GM06990 (cell line): ENCODE data around the gene SIRT2.
"Not testable (repeated sequence)": the region's sequence is repeated elsewhere in the genome, so short reads cannot be mapped to it uniquely, and the experiment has no call there.

ENCODE experiments used
- DNase-seq: peaks from one replicate; pipeline ENCODE4 v3.0.0-alpha.2; 2011; ENCODE audit not compliant: insufficient read length; ENCODE audit errors: extremely low read depth
- H3K27me3 ChIP-seq: replicated peaks from 2 replicates; pipeline ENCODE4 v1.6.0; 2011; ENCODE audit warnings: low read length; ENCODE audit not compliant: control insufficient read depth, insufficient read depth
- H3K36me3 ChIP-seq: 2 replicates; pipeline ENCODE4 v1.5.1; 2011; ENCODE audit warnings: low read length; ENCODE audit not compliant: control insufficient read depth, insufficient read depth
- H3K4me3 ChIP-seq: replicated peaks from 2 replicates; pipeline ENCODE4 v1.5.1; 2011; ENCODE audit warnings: low read depth, mild to moderate bottlenecking, control low read depth, low read length
- CTCF ChIP-seq: IDR thresholded peaks from 2 replicates; pipeline ENCODE4 v1.5.1; 2011; ENCODE audit warnings: low read length, control low read depth, mild to moderate bottlenecking, inconsistent platforms; ENCODE audit not compliant: insufficient read depth, poor library complexity, severe bottlenecking

SIRT2 gene

GRCh38 chr19:38941979-38942378 lies 42.6 kb upstream of the SIRT2 start:
- Histone ChIP-seq H3K36me3 (no peaks in the 10 kb centered on the region), H3K27me3 (no peaks in the 10 kb centered on the region), H3K4me3 (no peak overlapping the region)
- no peak for DNase-seq
- no peak for TF ChIP-seq CTCF

- H3K36me3 ChIP-seq, DNase-seq, H3K4me3 ChIP-seq, H3K27me3 ChIP-seq: not testable (repeated sequence)
These were observed 42.0 kb upstream of the SIRT2 start for GRCh38 chr19:38941466-38941865.

GRCh38 chr19:38939957-38940356 lies 40.5 kb upstream of the SIRT2 start:
- Histone ChIP-seq H3K36me3 (no peaks in the 10 kb centered on the region), H3K4me3 (no peak overlapping the region), H3K27me3 (no peaks in the 10 kb centered on the region)
- DNase-seq: no peak
- no peak for TF ChIP-seq CTCF

- no peaks in the 10 kb centered on the region for H3K27me3 ChIP-seq
- H3K4me3 ChIP-seq: no peak overlapping the region
- H3K36me3 ChIP-seq: peaks cover 9% of the 10 kb centered on the region
- no peak for DNase-seq
- TF ChIP-seq CTCF: no peak
These were observed 34.1 kb upstream of the SIRT2 start for GRCh38 chr19:38933544-38933943.

GRCh38 chr19:38932425-38933179 lies 33.2 kb upstream of the SIRT2 start:
- DNase-seq: no peak
- H3K36me3 ChIP-seq: peaks cover 9% of the 10 kb centered on the region
- H3K27me3 ChIP-seq: no peaks in the 10 kb centered on the region
- peak; percentile 49 for TF ChIP-seq CTCF
- H3K4me3 ChIP-seq: no peak overlapping the region

GRCh38 chr19:38931521-38931793 lies 32.0 kb upstream of the SIRT2 start:
- DNase-seq: no peak
- no peak for TF ChIP-seq CTCF
- H3K36me3 ChIP-seq: peaks cover 9% of the 10 kb centered on the region
- no peaks in the 10 kb centered on the region for H3K27me3 ChIP-seq
- H3K4me3 ChIP-seq: peak overlapping the region; percentile 95
